OCI-LY1 (cell line): ENCODE results near the gene DHRS7B.

ENCODE experiments used
- EZH2 ChIP-seq: fragments of 200-600 bp; sonication (generic), shearing (Covaris generic); IDR thresholded peaks from 2 replicates; pipeline ENCODE4 v1.8.0; 2017; ENCODE audit warnings: borderline replicate concordance, mixed run types, mild to moderate bottlenecking, antibody characterized with exemption, low read length, moderate library complexity, mixed read lengths
- TF ChIP-seq, protein P1 (sequence below): fragments of 200-600 bp; sonication (generic), shearing (Covaris generic); IDR thresholded peaks from 2 replicates; pipeline ENCODE4 v1.5.1; 2017; ENCODE audit warnings: mild to moderate bottlenecking, antibody characterized with exemption, low read length, moderate library complexity, mixed read lengths

- TF ChIP-seq, protein P1, sequence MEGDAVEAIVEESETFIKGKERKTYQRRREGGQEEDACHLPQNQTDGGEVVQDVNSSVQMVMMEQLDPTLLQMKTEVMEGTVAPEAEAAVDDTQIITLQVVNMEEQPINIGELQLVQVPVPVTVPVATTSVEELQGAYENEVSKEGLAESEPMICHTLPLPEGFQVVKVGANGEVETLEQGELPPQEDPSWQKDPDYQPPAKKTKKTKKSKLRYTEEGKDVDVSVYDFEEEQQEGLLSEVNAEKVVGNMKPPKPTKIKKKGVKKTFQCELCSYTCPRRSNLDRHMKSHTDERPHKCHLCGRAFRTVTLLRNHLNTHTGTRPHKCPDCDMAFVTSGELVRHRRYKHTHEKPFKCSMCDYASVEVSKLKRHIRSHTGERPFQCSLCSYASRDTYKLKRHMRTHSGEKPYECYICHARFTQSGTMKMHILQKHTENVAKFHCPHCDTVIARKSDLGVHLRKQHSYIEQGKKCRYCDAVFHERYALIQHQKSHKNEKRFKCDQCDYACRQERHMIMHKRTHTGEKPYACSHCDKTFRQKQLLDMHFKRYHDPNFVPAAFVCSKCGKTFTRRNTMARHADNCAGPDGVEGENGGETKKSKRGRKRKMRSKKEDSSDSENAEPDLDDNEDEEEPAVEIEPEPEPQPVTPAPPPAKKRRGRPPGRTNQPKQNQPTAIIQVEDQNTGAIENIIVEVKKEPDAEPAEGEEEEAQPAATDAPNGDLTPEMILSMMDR, result no peak
- TF ChIP-seq EZH2, result no peak
Measured at GRCh38 chr17:21160401-21160800, 33.6 kb downstream of the DHRS7B start.
